HG03442 (cell line): Measurements from ENCODE around the gene TSPAN1.

ENCODE experiments used
- ATAC-seq: cut with Tn5 transposase; IDR thresholded peaks from one replicate; pipeline ENCODE4 v1.9.1; 2021; ENCODE audit warnings: mild to moderate bottlenecking, moderate library complexity; ENCODE audit not compliant: unreplicated experiment

The TSPAN1 gene

GRCh38 chr1:46174448-46175231 lies at the start of gene TSPAN1:
TSS of gene TSPAN1 (plus strand) at chr1:46175087. CDS start at chr1:46181108, 6,021 bp downstream.
- ATAC-seq: no peak

DNA sequence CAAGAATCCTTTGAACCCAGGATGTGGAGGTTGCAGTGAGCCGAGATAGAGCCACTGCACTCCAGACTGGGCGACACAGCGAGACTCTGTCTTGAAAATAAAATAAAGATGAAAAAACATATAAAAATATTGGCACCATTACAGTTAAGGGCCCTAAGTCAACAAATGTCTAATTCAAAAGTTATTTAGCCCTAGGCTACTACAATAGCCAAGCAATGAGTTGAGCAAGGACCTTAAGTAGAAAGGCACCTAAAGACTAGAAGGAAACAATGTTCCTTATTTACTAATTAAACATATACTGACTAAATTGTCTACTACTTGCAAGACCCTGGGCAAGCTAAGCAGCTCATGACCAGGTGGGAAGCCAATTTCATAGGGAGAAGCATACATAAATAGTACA lies 46.5 kb upstream of the TSPAN1 start:
- no peak for ATAC-seq

DNA sequence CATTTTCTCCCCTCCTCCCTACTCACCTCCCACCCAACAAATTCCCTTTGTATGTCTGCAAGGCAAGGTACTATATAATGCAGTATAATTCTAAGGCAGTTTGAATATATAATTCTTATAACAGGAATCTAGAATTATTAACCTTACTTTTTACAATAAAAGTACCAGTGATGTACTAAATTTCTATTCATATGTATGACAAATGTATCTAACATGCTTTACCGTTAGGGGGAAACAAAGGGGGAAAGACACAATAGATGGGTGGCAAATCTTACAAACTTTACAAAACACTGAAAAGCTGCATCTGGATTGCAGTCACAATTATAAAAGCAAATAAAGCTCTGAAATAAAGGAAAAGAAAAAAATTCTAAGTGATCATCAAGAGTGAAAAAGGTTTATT lies 44.8 kb upstream of the TSPAN1 start:
- no peak for ATAC-seq

GRCh38 chr1:46130606-46131005 lies 44.3 kb upstream of the TSPAN1 start:
- ATAC-seq: no peak

GRCh38 chr1:46131093-46131492 lies 43.8 kb upstream of the TSPAN1 start:
- no peak for ATAC-seq

GRCh38 chr1:46131712-46132528 lies 43.0 kb upstream of the TSPAN1 start:
- ATAC-seq: no peak

- ATAC-seq: peak; percentile 85
These were observed 42.2 kb upstream of the TSPAN1 start, which contains the start of gene PIK3R3 for GRCh38 chr1:46132529-46133180. TSS of gene PIK3R3 (minus strand) at chr1:46132629. CDS start at chr1:46131952, 677 bp downstream.

GRCh38 chr1:46133181-46133658 lies 41.7 kb upstream of the TSPAN1 start:
- ATAC-seq: peak; percentile 45

DNA sequence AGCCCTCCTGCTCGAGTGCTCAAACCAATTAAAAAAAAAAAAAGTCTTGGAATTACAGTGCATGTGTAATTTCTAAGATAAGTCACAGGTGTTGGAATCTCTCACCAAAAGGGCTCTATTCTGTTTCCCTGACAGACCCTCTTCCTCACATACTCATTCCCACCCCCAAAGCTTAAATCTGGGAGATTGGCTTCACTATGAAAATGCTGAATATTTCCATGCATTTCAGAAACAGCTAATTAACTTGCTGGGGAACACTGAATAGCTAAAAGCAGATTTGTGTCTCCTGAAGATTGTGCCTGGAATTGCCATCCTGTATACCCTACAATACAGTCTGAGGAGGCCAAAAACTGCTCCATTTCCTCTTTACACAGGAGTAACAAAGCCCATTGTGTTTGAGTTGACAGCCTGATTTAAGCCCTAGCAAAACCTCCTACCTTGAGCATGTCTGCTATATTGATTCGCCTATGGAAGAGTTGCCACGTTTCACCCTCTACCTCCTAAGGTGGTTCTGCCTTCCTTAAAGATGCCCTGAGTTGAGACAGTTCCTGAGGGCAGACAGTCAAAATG lies 41.0 kb upstream of the TSPAN1 start:
- no peak for ATAC-seq

DNA sequence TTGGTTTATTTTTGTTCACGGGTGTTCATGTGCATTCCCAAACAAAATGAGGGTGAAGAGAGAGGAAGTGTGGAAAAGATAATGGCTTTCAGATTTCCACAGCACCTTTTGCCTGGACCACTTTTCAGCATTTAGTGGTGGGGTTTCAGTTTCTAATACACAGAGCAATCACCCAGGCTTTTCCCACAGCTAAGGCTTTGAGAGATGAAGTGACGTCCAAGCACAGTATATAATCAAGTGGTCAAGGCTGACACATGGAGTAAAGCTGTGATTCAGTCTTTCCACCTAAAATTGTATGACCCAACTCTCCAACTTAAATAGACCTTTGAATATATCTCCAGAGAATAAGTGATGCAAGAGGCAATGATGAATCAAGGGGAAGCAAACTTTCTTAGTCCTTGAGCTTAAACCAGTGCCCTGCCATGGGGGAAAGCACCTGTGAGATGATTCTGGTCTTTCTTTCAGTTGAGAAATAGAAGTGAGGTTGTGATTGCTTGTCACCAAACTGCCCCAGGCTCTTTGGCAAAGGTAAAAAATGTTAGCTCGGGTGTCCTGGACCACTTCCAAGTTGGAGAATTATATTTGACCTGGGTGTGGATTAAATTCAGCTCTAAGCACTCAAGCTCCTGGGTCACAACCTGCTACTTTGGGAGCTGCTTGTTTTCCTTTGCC lies 40.1 kb upstream of the TSPAN1 start:
- no peak for ATAC-seq

GRCh38 chr1:46136711-46137110 lies 38.2 kb upstream of the TSPAN1 start:
- no peak for ATAC-seq

DNA sequence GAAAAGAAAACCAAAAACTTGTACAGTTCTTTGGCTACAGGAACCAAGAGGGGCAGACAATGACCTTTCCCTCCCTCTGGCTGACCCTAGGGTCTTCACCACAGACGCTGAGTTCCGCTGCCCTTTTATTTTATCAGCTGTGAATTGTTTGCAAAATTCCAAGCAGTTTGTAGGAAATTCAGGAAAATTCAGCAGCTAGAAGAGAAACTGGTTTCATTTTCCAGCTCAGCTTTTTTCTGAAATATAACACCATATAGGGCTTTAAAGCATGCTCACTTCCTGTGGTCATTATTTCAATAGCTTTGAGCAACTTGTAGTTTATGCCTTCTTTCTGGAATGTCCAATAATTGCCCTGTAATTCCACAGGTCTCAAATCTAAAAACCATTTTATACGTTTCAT lies 37.0 kb upstream of the TSPAN1 start:
- ATAC-seq: no peak

GRCh38 chr1:46148318-46148717 lies 26.6 kb upstream of the TSPAN1 start:
- ATAC-seq: no peak

- no peak for ATAC-seq
These were observed 24.8 kb upstream of the TSPAN1 start for GRCh38 chr1:46150085-46150484.

DNA sequence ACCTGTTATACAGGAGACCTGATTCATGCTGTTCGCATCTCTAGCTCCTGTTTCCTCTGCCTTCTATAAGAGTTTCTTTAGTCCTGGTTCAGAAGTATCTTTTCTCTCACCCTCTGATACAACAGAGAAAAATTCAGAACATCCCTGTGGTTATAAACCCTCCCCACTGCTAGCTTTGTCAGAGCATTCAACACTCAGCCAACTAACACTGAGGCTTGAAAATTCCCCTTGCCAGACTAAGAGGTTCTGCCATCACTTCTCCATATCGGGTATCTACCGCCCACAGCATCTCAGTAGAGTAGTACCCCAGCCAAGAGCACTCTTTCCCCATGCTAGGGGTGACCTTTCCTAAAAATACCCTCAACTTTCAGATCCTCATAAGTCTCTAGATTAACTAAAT lies 22.9 kb upstream of the TSPAN1 start:
- ATAC-seq: no peak

DNA sequence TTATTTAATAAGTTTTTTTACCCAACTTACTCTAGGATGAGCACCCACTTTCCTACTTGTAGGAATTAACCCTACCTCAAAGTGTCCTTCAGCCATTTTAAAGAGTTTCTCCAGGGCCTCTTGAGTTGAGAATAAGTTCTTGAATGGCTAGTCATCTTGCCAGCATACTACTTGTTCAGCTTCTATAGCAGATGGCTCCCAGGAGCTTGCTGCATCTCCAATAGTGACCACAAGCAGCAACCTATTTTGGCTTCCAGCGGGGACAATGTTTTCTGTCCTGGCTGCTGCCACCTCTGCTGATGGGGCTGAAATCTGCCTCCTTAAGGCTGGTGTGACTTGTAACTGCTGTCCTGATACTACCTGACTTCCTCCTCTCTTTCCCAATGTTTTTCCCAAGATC lies 21.7 kb upstream of the TSPAN1 start:
- ATAC-seq: no peak

GRCh38 chr1:46153732-46154131 lies 21.2 kb upstream of the TSPAN1 start:
- no peak for ATAC-seq

- ATAC-seq: no peak
These were observed 17.0 kb upstream of the TSPAN1 start for GRCh38 chr1:46157916-46158311.

GRCh38 chr1:46158312-46159281 lies 16.3 kb upstream of the TSPAN1 start:
- no peak for ATAC-seq
